ENCODE measurements around the gene B3GAT1. TPM values are rescaled to one million over a fixed set of nuclear protein-coding genes. Genes with fewer than 3 reads are reported as not detected.

The B3GAT1 gene
- total RNA-seq, 2 experiments from 2014 or later: 0.14 to 0.22 TPM

- Histone ChIP-seq H3K27me3 (ENCODE audit: control insufficient read depth in 1 of 2, insufficient read depth in 2 of 2, low read length in 2 of 2) (peaks cover 0 to 1% of the 10 kb centered on the region in 2 experiments), H3K27ac (ENCODE audit: low read depth in 1 of 2, low read length in 2 of 2) (no peak overlapping the region), H3K4me1 (ENCODE audit: insufficient read depth, low read length) (no peaks in the 10 kb centered on the region), H3K4me3 (ENCODE audit: low read length) (no peak overlapping the region), H3K36me3 (ENCODE audit: insufficient read depth, low read length) (no peaks in the 10 kb centered on the region), H3K9me3 (ENCODE audit: control insufficient read depth in 1 of 2, insufficient read depth in 1 of 2, low read length in 2 of 2) (peaks cover 0 to 5% of the 10 kb centered on the region in 2 experiments)
- POLR2A ChIA-PET: no interaction called here
- Mint-ChIP-seq H3K27me3 (no peaks in the 10 kb centered on the region), H3K4me3 (no peak overlapping the region), H3K27ac (no peak overlapping the region), H3K9me3 (no peaks in the 10 kb centered on the region), H3K36me3 (ENCODE audit: low read depth) (no peaks in the 10 kb centered on the region), H3K4me1 (ENCODE audit: low read depth) (no peaks in the 10 kb centered on the region)
- intact Hi-C loops (cut with DNase I, micrococcal nuclease): no loop called here
- CTCF ChIA-PET: no interaction called here
- DNase-seq (no peak), ATAC-seq (ENCODE audit: poor library complexity) (no peak)
- no peak for TF ChIP-seq CTCF (IDR thresholded peaks at IDR 0.05)
Observed at GRCh38 chr11:134393638-134394037, 18.4 kb downstream of the B3GAT1 start.

- intact Hi-C loops (cut with DNase I, micrococcal nuclease): no loop called here
- Histone ChIP-seq H3K27me3 (ENCODE audit: control insufficient read depth in 1 of 2, insufficient read depth in 2 of 2, low read length in 2 of 2) (peaks cover 0 to 4% of the 10 kb centered on the region in 2 experiments), H3K9me3 (ENCODE audit: control insufficient read depth in 1 of 2, insufficient read depth in 1 of 2, low read length in 2 of 2) (peaks cover 0 to 5% of the 10 kb centered on the region in 2 experiments), H3K4me1 (ENCODE audit: insufficient read depth, low read length) (no peaks in the 10 kb centered on the region), H3K4me3 (ENCODE audit: low read length) (no peak overlapping the region), H3K27ac (ENCODE audit: low read depth in 1 of 2, low read length in 2 of 2) (no peak overlapping the region), H3K36me3 (ENCODE audit: insufficient read depth, low read length) (no peaks in the 10 kb centered on the region)
- no peak overlapping the region for H3K4me3 Mint-ChIP-seq
- DNase-seq: no peak
- ChIA-PET POLR2A (no interaction called here), CTCF (no interaction called here)
- TF ChIP-seq CTCF (IDR thresholded peaks at IDR 0.05): no peak
- no peaks in the 10 kb centered on the region for H3K9me3 Mint-ChIP-seq
- H3K4me1 Mint-ChIP-seq (ENCODE audit: low read depth): no peaks in the 10 kb centered on the region
- no peak overlapping the region for H3K27ac Mint-ChIP-seq
- H3K27me3 Mint-ChIP-seq: no peaks in the 10 kb centered on the region
- no peak for ATAC-seq (ENCODE audit: poor library complexity)
- no peaks in the 10 kb centered on the region for H3K36me3 Mint-ChIP-seq (ENCODE audit: low read depth)
Observed at GRCh38 chr11:134392953-134393615, 19.0 kb downstream of the B3GAT1 start.

- H3K27ac ChIP-seq (ENCODE audit: low read depth in 1 of 2, low read length in 2 of 2): no peak overlapping the region
- peaks cover 12% of the 10 kb centered on the region for H3K4me1 ChIP-seq (ENCODE audit: insufficient read depth, low read length)
- CTCF ChIA-PET: no interaction called here
- H3K27ac Mint-ChIP-seq: no peak overlapping the region
- no peaks in the 10 kb centered on the region for H3K36me3 ChIP-seq (ENCODE audit: insufficient read depth, low read length)
- no peaks in the 10 kb centered on the region for H3K36me3 Mint-ChIP-seq (ENCODE audit: low read depth)
- intact Hi-C loops (cut with DNase I, micrococcal nuclease): no loop called here
- H3K27me3 Mint-ChIP-seq: peaks cover 8% of the 10 kb centered on the region
- no peaks in the 10 kb centered on the region for H3K9me3 Mint-ChIP-seq
- peaks cover 9% of the 10 kb centered on the region for H3K4me1 Mint-ChIP-seq (ENCODE audit: low read depth)
- H3K27me3 ChIP-seq (ENCODE audit: control insufficient read depth in 1 of 2, insufficient read depth in 2 of 2, low read length in 2 of 2): peaks cover 0 to 7% of the 10 kb centered on the region in 2 experiments
- no peak overlapping the region for H3K4me3 ChIP-seq (ENCODE audit: low read length)
- DNase-seq (no peak), ATAC-seq (ENCODE audit: poor library complexity) (no peak)
- H3K4me3 Mint-ChIP-seq: no peak overlapping the region
- POLR2A ChIA-PET: no interaction called here
- peaks cover 0 to 11% of the 10 kb centered on the region in 2 experiments for H3K9me3 ChIP-seq (ENCODE audit: control insufficient read depth in 1 of 2, insufficient read depth in 1 of 2, low read length in 2 of 2)
- no peak for TF ChIP-seq CTCF (IDR thresholded peaks at IDR 0.05)
Observed at GRCh38 chr11:134391656-134392055, 20.4 kb downstream of the B3GAT1 start.
